Right lobe of liver (tissue), 6 donors: ENCODE data around the gene KCNH1. TPM values are rescaled to one million over a fixed set of nuclear protein-coding genes. Genes with fewer than 3 reads are reported as not detected.

Experiments used
- ATAC-seq, 4 donors: fragments of 200-7000 bp; cut with Tn5 transposase; one replicate each; pipeline ENCODE4 v1.9.1; 2020; ENCODE audit warnings: mild to moderate bottlenecking in 4 of 4, moderate library complexity in 4 of 4
- DNase-seq, 3 donors: peaks; one replicate each; pipeline ENCODE4 v3.0.0-alpha.2; 2020
- H3K27ac ChIP-seq, 3 donors: fragments of 200-600 bp; one replicate each; pipeline ENCODE4 v1.8.0; 2022
- H3K27me3 ChIP-seq, 2 donors: fragments of 200-600 bp; one replicate each; pipeline ENCODE4 v1.8.0; 2022
- H3K36me3 ChIP-seq, 4 donors: fragments of 200-600 bp; sonication (generic) in 1 of 4; one replicate each; pipeline versions ENCODE4 v1.5.1 to v1.8.0; 2017 to 2022; ENCODE audit warnings: control low read depth in 1 of 4
- H3K4me1 ChIP-seq, 4 donors: fragments of 200-600 bp; sonication (generic) in 1 of 4; one replicate each; pipeline versions ENCODE4 v1.5.1 to v1.8.0; 2017 to 2022; ENCODE audit warnings: control low read depth in 1 of 4
- H3K4me3 ChIP-seq, 3 donors: fragments of 200-600 bp; one replicate each; pipeline ENCODE4 v1.8.0; 2022
- H3K9me3 ChIP-seq, 4 donors: fragments of 200-600 bp; sonication (generic) in 1 of 4; one replicate each; pipeline versions ENCODE4 v1.5.1 to v1.8.0; 2017 to 2022; ENCODE audit warnings: control low read depth in 1 of 4
- POLR2A ChIP-seq: fragments of 450-650 bp; IDR thresholded peaks from one replicate; pipeline ENCODE4 v1.6.1; 2017; ENCODE audit warnings: antibody characterized with exemption, mild to moderate bottlenecking
- WGBS: methylation state at CpG from one replicate; pipeline ENCODE4 v1.1.6; 2018; ENCODE audit warnings: low coverage, low lambda C conversion rate; ENCODE audit not compliant: insufficient coverage; ENCODE audit errors: missing lambda C conversion rate; 5-methylcytosine and 5-hydroxymethylcytosine counted together
- intact Hi-C, 2 donors: fragments of 100-400 bp; cut with DNase I; formaldehyde crosslinking; loops; one replicate each; pipeline versions ENCODE4 v1.11.2 to v1.14.1; 2022
- total RNA-seq, 6 experiments: library from RNA; depleted of rRNA in 2 of 6; stranded (reverse); fragments of >200 nt in 2 of 6; fragmentation: NEBNext Ultra II Directional in 3 of 6; extraction: Animal tissue kit (Norgen Biotek cat#: 25700) in 3 of 6; gene quantifications; one replicate each; pipeline versions ENCODE4 v1.1.0 to v1.2.4, GENCODE V29; 2016 to 2023
- TF ChIP-seq, protein P1 (sequence below), 4 donors: fragments of 200-600 bp in 3 of 4; fragments of 450-650 bp in 1 of 4; IDR thresholded peaks; one replicate each; pipeline versions ENCODE4 v1.5.1 to v1.8.0; 2016 to 2022; ENCODE audit warnings: antibody characterized with exemption in 4 of 4, mild to moderate bottlenecking in 2 of 4
- donor health status: DM: no; HTN: yes; CAD: no.
- donor health status: DM: no; HTN: no; CAD: no.
- donor health status: DM: no; HTN: no; CAD: no.
- donor health status: DM: no; HTN: yes; CAD: no.
- donor health status: DM: no; HTN: yes; CAD: no.

The KCNH1 gene
- total RNA-seq, 6 experiments from 2014 or later: not detected

DNA sequence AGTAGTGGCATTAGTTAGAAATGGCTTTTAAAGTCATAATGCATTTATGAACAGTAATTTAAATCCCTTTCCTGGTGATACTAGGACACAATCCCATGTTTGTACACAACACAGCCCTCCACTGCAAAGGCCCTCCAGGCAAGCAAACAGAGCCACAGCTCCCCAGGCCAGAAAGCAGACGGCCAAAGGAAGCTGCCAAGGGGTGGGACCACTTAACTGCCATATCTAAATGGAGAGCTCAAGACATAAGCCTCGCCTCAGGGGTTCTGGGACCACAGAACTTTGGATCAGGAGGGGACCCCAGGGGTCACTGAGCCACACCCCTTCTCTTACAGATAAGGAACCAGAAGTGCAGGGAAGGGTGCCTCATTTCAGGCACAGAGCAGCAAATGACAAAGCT, 189.7 kb downstream of the KCNH1 start:
- ATAC-seq (no peak), DNase-seq (no peak)
- 29% methylated on average over 2 of the region's 2 CpGs for WGBS
- Histone ChIP-seq H3K36me3 (no peaks in the 10 kb centered on the region), H3K4me3 (no peak overlapping the region), H3K9me3 (no peaks in the 10 kb centered on the region), H3K4me1 (peaks cover 0 to 10% (median 0%) of the 10 kb centered on the region in 4 donors), H3K27ac (no peak overlapping the region), H3K27me3 (no peaks in the 10 kb centered on the region)
- no peak for TF ChIP-seq POLR2A
- TF ChIP-seq, protein P1, sequence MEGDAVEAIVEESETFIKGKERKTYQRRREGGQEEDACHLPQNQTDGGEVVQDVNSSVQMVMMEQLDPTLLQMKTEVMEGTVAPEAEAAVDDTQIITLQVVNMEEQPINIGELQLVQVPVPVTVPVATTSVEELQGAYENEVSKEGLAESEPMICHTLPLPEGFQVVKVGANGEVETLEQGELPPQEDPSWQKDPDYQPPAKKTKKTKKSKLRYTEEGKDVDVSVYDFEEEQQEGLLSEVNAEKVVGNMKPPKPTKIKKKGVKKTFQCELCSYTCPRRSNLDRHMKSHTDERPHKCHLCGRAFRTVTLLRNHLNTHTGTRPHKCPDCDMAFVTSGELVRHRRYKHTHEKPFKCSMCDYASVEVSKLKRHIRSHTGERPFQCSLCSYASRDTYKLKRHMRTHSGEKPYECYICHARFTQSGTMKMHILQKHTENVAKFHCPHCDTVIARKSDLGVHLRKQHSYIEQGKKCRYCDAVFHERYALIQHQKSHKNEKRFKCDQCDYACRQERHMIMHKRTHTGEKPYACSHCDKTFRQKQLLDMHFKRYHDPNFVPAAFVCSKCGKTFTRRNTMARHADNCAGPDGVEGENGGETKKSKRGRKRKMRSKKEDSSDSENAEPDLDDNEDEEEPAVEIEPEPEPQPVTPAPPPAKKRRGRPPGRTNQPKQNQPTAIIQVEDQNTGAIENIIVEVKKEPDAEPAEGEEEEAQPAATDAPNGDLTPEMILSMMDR (IDR thresholded peaks at IDR 0.05): no peak
- intact Hi-C loops: loop anchor here in 1 of 2 donors (10.0 kb wide), 1 partner anchor 359 kb away; no protein-coding TSS in a partner anchor

DNA sequence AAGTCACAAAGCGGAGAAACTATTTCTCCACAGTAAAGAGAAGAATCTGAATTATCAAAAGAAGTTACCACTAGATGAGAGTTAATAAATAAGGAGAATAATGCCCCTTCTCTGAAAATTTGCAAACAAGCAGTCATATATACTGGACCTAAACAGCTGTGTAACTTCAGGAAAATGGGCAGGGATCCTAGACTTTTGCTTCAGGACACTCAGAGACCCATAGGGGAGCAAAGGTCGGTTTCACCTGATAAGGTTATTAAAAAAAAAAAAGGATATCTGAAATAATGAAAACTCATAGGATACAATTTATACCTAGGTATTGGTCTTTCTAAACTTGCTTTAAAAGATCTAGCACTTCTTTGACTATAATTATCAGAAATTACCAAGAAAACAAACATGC, 191.4 kb downstream of the KCNH1 start:
- Histone ChIP-seq H3K9me3 (no peaks in the 10 kb centered on the region), H3K27me3 (no peaks in the 10 kb centered on the region), H3K27ac (no peak overlapping the region), H3K4me3 (no peak overlapping the region), H3K4me1 (peaks cover 0 to 10% (median 0%) of the 10 kb centered on the region in 4 donors), H3K36me3 (no peaks in the 10 kb centered on the region)
- 40% methylated on average over 1 of the region's 2 CpGs for WGBS
- TF ChIP-seq, protein P1 (IDR thresholded peaks at IDR 0.05): no peak
- no peak for TF ChIP-seq POLR2A
- intact Hi-C loops: loop anchor here in 1 of 2 donors (10.0 kb wide), 1 partner anchor 358 kb away; no protein-coding TSS in a partner anchor
- ATAC-seq (peak in 3 of 4 donors; percentile 50 to 77 (median 60)), DNase-seq (no peak)

DNA sequence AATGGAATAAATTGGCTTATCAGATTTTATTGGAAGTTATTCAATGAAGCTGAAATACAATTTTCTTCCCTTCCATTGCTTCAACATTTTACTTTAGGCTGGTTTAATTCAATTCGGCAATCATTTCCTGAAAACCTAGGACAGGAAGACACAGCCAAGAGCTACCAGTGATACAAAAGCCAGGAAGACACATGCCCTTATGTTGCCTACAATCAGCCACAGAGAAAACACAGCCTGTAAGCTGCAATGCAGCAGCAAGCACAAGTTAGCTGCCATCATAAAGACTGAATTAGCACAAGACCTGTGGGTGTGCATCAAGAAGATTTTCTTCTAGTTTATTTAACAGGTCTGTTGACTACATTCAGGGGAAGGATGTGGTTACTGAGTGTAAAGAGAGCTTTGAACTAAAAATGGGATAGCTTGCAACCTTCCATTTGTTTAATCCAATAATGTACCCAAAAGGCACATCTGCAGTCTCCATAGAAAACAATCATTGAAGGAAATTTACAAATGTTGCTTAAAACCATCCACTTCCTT, 193.8 kb downstream of the KCNH1 start:
- DNase-seq: no peak
- H3K9me3 ChIP-seq: no peaks in the 10 kb centered on the region
- H3K4me3 ChIP-seq: no peak overlapping the region
- peaks cover 0 to 10% (median 0%) of the 10 kb centered on the region in 4 donors for H3K4me1 ChIP-seq
- no peaks in the 10 kb centered on the region for H3K27me3 ChIP-seq
- no peak for TF ChIP-seq POLR2A
- TF ChIP-seq, protein P1 (IDR thresholded peaks at IDR 0.05): no peak
- H3K27ac ChIP-seq: no peak overlapping the region
- intact Hi-C loops: loop anchor here in 1 of 2 donors (10.0 kb wide), 1 partner anchor 355 kb away; no protein-coding TSS in a partner anchor
- WGBS: 36% methylated on average over 1 of the region's 1 CpG
- ATAC-seq: no peak
- H3K36me3 ChIP-seq: no peaks in the 10 kb centered on the region

DNA sequence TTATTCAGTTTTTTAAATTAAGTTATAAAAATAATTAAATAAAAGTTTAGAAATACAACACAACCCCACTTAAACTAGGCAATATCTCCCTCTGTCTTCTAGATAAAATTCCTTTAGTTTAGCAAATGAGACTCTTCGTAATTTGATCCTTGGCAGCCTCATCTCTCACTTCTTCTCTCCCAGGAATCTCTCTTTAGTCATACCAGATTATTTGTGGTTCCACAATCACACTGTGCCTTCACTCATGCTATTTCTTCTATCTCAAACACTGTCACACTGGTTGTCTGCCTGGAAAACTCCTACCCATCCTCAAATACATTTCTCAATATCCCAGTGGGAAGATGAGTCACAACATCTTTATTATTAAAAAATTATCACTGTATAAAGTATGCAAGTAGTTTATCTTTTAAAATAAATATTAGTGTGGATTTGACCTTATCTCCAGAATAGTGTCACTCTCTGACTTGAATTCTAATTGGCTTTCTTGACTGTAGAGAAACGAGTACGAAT, 195.5 kb downstream of the KCNH1 start:
- DNase-seq (no peak), ATAC-seq (no peak)
- Histone ChIP-seq H3K27ac (no peak overlapping the region), H3K9me3 (no peaks in the 10 kb centered on the region), H3K4me3 (no peak overlapping the region), H3K4me1 (peaks cover 0 to 10% (median 0%) of the 10 kb centered on the region in 4 donors), H3K36me3 (no peaks in the 10 kb centered on the region), H3K27me3 (no peaks in the 10 kb centered on the region)
- 68% methylated on average over 3 of the region's 3 CpGs for WGBS
- intact Hi-C loops: no loop called here
- TF ChIP-seq, protein P1 (IDR thresholded peaks at IDR 0.05): no peak
- no peak for TF ChIP-seq POLR2A
